Measurements from ENCODE around the gene ZNF526. TPM values are rescaled to one million over a fixed set of nuclear protein-coding genes. Genes with fewer than 3 reads are reported as not detected.

Gene ZNF526
- total and polyA plus RNA-seq, 9 of the 15 experiments (the other 6 are each of a cell fraction or from before 2014, with no cell fraction given): 1.3 to 17.9 (median 6.2) TPM

GRCh38 chr19:42219812-42220750, at the start of gene ZNF526 (continued):
- TF ChIP-seq CTCFL (IDR thresholded peaks at IDR 0.05; ENCODE audit: borderline replicate concordance, insufficient read depth, low read depth, low read length, poor library complexity, severe bottlenecking): peak; percentile 25
- TF ChIP-seq SRSF3 (IDR thresholded peaks at IDR 0.05; ENCODE audit: insufficient read depth, low read length): no peak
- no peak for TF ChIP-seq HLTF (IDR thresholded peaks at IDR 0.05)
- TF ChIP-seq SMARCA4 (IDR thresholded peaks at IDR 0.05): peak; percentile 30
- peak; percentile 80 for TF ChIP-seq ATF7 (IDR thresholded peaks at IDR 0.05)
- no peak for TF ChIP-seq JUNB (CRISPR knock-in tag; conservative IDR thresholded peaks at IDR 0.05)
- TF ChIP-seq ZNF384 (IDR thresholded peaks at IDR 0.05; ENCODE audit: low read depth, low read length): no peak
- TF ChIP-seq ZNF197 (CRISPR knock-in tag; IDR thresholded peaks at IDR 0.05; ENCODE audit: low read depth): no peak
- TF ChIP-seq RNF2 (IDR thresholded peaks at IDR 0.05): no peak
- no peak for TF ChIP-seq STAG1 (CRISPR knock-in tag; IDR thresholded peaks at IDR 0.05; ENCODE audit: borderline replicate concordance)
- TF ChIP-seq ZBTB17 (CRISPR knock-in tag; IDR thresholded peaks at IDR 0.05): peak; percentile 38; the same call in 1 of the 2 replicates
- no peak for TF ChIP-seq ID3 (CRISPR knock-in tag; IDR thresholded peaks at IDR 0.05)
- TF ChIP-seq ID3 (tag; IDR thresholded peaks at IDR 0.05): no peak
- TF ChIP-seq DLX4 (CRISPR knock-in tag; IDR thresholded peaks at IDR 0.05): no peak
- TF ChIP-seq HMBOX1 (IDR thresholded peaks at IDR 0.05): no peak
- no peak for TF ChIP-seq SNAPC5 (CRISPR knock-in tag; IDR thresholded peaks at IDR 0.05)
- TF ChIP-seq WHSC1 (IDR thresholded peaks at IDR 0.05; ENCODE audit: low read length): no peak
- no peak for TF ChIP-seq ATF6 (CRISPR knock-in tag; IDR thresholded peaks at IDR 0.05)
- 0 out of 2 replicates have a peak, but pooled peaks have one; percentile 19 for TF ChIP-seq MTA2 (IDR thresholded peaks at IDR 0.05; ENCODE audit: low read depth)
- TF ChIP-seq MXI1 (IDR thresholded peaks at IDR 0.05; ENCODE audit: low read depth, low read length): peak; percentile 30; the same call in 1 of the 2 replicates

Data from K562 (cell line).